H1 (cell line): ENCODE results near the gene UBE2G2. TPM values are rescaled to one million over a fixed set of nuclear protein-coding genes. Genes with fewer than 3 reads are reported as not detected.

Experiments used
- BACH1 ChIP-seq: IDR thresholded peaks from 2 replicates; pipeline ENCODE4 v1.6.1; 2012; ENCODE audit warnings: low read length, improper control_type of control experiment
- RBBP5 ChIP-seq: IDR thresholded peaks from 2 replicates; pipeline ENCODE4 v1.7.1; 2012; ENCODE audit warnings: low read depth, mild to moderate bottlenecking, inconsistent platforms, low read length, moderate library complexity, borderline replicate concordance
- RXRA ChIP-seq: IDR thresholded peaks from 2 replicates; pipeline ENCODE4 v1.6.1; 2011; ENCODE audit warnings: low read depth, mild to moderate bottlenecking, low read length, moderate library complexity; ENCODE audit not compliant: insufficient read depth
- SIN3A ChIP-seq, 2 experiments: IDR thresholded peaks in 1 of 2; conservative IDR thresholded peaks in 1 of 2; 2 replicates each; pipeline ENCODE4 v1.6.1; 2011 to 2012; ENCODE audit warnings: low read length in 2 of 2, improper control_type of control experiment in 1 of 2, low read depth in 1 of 2, mild to moderate bottlenecking in 1 of 2
- polyA plus RNA-seq, 7 experiments: library from polyadenylated mRNA; depleted of rRNA in 3 of 7; stranded (reverse) in 5 of 7; unstranded in 2 of 7; fragments of >200 nt in 5 of 7; fragments of 200-250 nt in 2 of 7; gene quantifications; 1 replicate in 5 of 7; 2 replicates in 1 of 7; 4 replicates in 1 of 7; pipeline versions ENCODE4 v1.2.1 to v1.2.3, GENCODE V29; 2011 to 2013; ENCODE audit warnings: missing spikeins in 2 of 7, mixed read lengths in 2 of 7
- total RNA-seq: library from RNA; stranded (reverse); fragmentation: NEBNext Ultra II Directional; extraction: Animal tissue kit (Norgen Biotek cat#: 25700); gene quantifications from 2 replicates; pipeline ENCODE4 v1.2.1, GENCODE V29; 2021
- TF ChIP-seq, protein P1 (sequence below): IDR thresholded peaks from 2 replicates; pipeline ENCODE4 v1.6.1; 2011; ENCODE audit warnings: low read depth, mild to moderate bottlenecking, low read length; ENCODE audit not compliant: insufficient read depth

The UBE2G2 gene
- total and polyA plus RNA-seq, 2 of the 8 experiments (the other 6 are each of a cell fraction or from before 2014, with no cell fraction given): 96.3 to 101 TPM

- peak; percentile 80; the same call in 1 of the 2 replicates for TF ChIP-seq RBBP5
- TF ChIP-seq, protein P1, sequence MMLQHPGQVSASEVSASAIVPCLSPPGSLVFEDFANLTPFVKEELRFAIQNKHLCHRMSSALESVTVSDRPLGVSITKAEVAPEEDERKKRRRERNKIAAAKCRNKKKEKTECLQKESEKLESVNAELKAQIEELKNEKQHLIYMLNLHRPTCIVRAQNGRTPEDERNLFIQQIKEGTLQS: peak; percentile 49; the same call in 1 of the 2 replicates
- no peak for TF ChIP-seq RXRA
- TF ChIP-seq BACH1: no peak
- no peak for TF ChIP-seq SIN3A (conservative IDR thresholded peaks at IDR 0.05 in 1 of 2, IDR thresholded peaks at IDR 0.05 in 1 of 2; ENCODE audit: low read depth in 1 of 2, low read length in 2 of 2)
Observed at GRCh38 chr21:44817914-44818639, 16.5 kb upstream of the UBE2G2 start, which contains the start of gene SUMO3 (continued).
